HFFc6 (cell line): ENCODE measurements around the gene CYP4F8. TPM values are rescaled to one million over a fixed set of nuclear protein-coding genes. Genes with fewer than 3 reads are reported as not detected.
"Not testable (repeated sequence)": the region's sequence is repeated elsewhere in the genome, so short reads cannot be mapped to it uniquely, and the experiment has no call there.

ENCODE experiments used
- DNase-seq: peaks from one replicate; pipeline ENCODE4 v3.0.0-alpha.2; 2018
- H3K27ac Mint-ChIP-seq: 2 replicates; pipeline ENCODE4 v1.8.0; 2020; ENCODE audit warnings: mild to moderate bottlenecking, mixed read lengths
- H3K27me3 Mint-ChIP-seq: 2 replicates; pipeline ENCODE4 v1.8.0; 2021; ENCODE audit warnings: mild to moderate bottlenecking, moderate library complexity, mixed read lengths; ENCODE audit not compliant: insufficient read depth
- H3K36me3 Mint-ChIP-seq: 2 replicates; pipeline ENCODE4 v1.8.0; 2021; ENCODE audit warnings: low read depth, mixed read lengths
- H3K4me1 Mint-ChIP-seq: 2 replicates; pipeline ENCODE4 v1.8.0; 2020; ENCODE audit warnings: low read depth, mixed read lengths
- H3K4me3 Mint-ChIP-seq: 2 replicates; pipeline ENCODE4 v1.8.0; 2020; ENCODE audit warnings: mild to moderate bottlenecking, moderate library complexity, mixed read lengths
- H3K9me3 Mint-ChIP-seq: 2 replicates; pipeline ENCODE4 v1.8.0; 2020; ENCODE audit warnings: mild to moderate bottlenecking, mixed read lengths
- total RNA-seq, 6 experiments: library from RNA; stranded (reverse); fragmentation: NEBNext Ultra II Directional; extraction: Animal tissue kit (Norgen Biotek cat#: 25700); gene quantifications; 2 replicates in 1 of 6; 3 replicates in 5 of 6; pipeline ENCODE4 v1.2.3, GENCODE V29; 2021
- TF ChIP-seq, protein P1 (sequence below): fragments of 200-600 bp; sonication (generic); IDR thresholded peaks from 2 replicates; pipeline ENCODE4 v1.5.0; 2021; ENCODE audit warnings: antibody characterized with exemption, mild to moderate bottlenecking

The CYP4F8 gene
- total RNA-seq, 6 experiments from 2014 or later: not detected

DNA sequence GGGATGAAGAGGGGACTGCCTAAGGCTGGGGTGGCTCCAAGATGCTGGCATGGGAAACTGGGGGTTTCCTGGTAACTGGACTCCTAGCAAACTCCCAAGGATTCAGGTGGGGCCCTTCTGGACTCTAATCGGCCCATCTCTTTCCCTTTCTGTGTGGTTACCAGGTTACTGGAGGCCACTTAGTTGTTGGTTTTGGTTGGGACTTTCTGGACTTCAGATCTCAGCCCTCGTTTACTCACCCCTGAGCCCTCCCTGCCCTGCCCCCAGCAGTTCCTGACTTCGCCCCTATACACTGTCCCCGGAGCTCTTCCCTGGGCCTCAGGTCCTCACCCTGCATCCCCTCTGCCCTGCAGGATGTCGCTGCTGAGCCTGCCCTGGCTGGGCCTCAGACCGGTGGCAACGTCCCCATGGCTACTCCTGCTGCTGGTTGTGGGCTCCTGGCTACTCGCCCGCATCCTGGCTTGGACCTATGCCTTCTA is 58.2 kb downstream of the CYP4F8 start:
- DNase-seq: no peak
- H3K9me3 Mint-ChIP-seq: peaks cover 33% of the 10 kb centered on the region
- peaks cover 1% of the 10 kb centered on the region; the same call in 1 of the 2 replicates for H3K27me3 Mint-ChIP-seq
- TF ChIP-seq, protein P1, sequence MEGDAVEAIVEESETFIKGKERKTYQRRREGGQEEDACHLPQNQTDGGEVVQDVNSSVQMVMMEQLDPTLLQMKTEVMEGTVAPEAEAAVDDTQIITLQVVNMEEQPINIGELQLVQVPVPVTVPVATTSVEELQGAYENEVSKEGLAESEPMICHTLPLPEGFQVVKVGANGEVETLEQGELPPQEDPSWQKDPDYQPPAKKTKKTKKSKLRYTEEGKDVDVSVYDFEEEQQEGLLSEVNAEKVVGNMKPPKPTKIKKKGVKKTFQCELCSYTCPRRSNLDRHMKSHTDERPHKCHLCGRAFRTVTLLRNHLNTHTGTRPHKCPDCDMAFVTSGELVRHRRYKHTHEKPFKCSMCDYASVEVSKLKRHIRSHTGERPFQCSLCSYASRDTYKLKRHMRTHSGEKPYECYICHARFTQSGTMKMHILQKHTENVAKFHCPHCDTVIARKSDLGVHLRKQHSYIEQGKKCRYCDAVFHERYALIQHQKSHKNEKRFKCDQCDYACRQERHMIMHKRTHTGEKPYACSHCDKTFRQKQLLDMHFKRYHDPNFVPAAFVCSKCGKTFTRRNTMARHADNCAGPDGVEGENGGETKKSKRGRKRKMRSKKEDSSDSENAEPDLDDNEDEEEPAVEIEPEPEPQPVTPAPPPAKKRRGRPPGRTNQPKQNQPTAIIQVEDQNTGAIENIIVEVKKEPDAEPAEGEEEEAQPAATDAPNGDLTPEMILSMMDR: no peak
- peaks cover 8% of the 10 kb centered on the region for H3K36me3 Mint-ChIP-seq
- H3K4me1 Mint-ChIP-seq: no peaks in the 10 kb centered on the region
- no peak overlapping the region for H3K4me3 Mint-ChIP-seq
- no peak overlapping the region for H3K27ac Mint-ChIP-seq

DNA sequence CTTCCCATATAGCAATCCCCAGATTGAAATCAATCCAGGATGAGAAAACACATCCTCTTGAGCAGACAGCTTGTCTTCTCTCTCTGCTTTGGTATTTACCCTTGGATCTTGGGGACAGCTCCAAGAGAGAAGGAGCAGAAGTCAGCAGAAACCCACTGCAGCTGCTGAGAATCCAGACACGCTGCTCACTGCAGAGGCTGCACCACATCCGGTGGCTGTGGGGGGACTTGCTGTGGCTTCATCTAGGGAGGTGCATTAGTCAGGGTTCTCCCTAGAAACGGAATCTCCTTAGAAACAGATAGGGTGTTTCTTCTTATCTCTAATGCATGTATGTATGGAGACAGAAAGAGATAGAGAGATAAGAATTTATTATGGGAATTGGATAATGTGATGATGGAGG is 60.5 kb downstream of the CYP4F8 start:
- Mint-ChIP-seq H3K4me1 (no peaks in the 10 kb centered on the region), H3K27me3 (peaks cover 1% of the 10 kb centered on the region; the same call in 1 of the 2 replicates), H3K4me3 (no peak overlapping the region), H3K36me3 (peaks cover 8% of the 10 kb centered on the region), H3K27ac (no peak overlapping the region), H3K9me3 (peaks cover 45% of the 10 kb centered on the region)
- TF ChIP-seq, protein P1: no peak
- no peak for DNase-seq

DNA sequence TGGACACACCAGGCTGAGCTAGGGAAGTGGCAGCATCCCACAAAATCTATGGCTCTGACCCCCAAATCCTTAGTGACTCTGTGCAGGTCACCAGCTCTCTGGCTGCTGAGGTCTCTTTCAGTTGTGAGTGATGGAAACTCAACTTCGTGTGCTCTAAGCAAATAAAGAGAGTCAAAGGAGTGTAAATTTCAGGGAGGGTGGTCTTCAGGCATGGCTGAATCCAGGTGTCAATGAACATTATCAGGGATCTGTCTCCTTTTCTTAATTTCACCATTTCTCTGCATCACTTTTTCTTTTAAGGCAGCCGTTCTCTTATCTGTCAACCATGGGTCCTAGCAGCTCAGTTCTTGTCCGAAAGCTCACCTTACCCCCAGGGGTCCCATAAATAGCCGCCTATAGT is 64.1 kb downstream of the CYP4F8 start:
- DNase-seq: no peak
- TF ChIP-seq, protein P1: no peak
- peaks cover 1% of the 10 kb centered on the region; the same call in 1 of the 2 replicates for H3K27me3 Mint-ChIP-seq
- no peaks in the 10 kb centered on the region for H3K4me1 Mint-ChIP-seq
- peaks cover 75% of the 10 kb centered on the region for H3K9me3 Mint-ChIP-seq
- H3K27ac Mint-ChIP-seq: no peak overlapping the region
- H3K4me3 Mint-ChIP-seq: no peak overlapping the region
- H3K36me3 Mint-ChIP-seq: peaks cover 8% of the 10 kb centered on the region

DNA sequence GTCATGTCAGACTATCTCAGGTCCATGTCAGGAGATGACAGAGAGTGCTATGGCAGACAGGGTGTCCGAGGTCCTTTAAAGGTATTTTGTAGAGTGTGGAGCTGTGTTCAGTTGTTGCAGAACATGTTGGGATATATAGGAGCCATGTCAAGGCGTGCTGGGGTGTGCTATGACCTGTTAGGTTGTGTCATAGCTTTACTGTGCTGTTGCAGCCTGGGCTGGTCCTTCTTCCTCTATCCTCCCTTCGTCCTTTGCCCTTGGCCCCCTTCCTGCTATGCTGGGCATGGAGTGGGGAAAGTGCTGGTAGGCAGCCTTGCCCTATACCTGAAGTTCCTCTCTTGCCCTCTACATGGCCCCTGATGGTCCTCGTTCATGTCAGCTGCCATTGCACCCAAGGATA is 64.8 kb downstream of the CYP4F8 start:
- Mint-ChIP-seq H3K36me3 (peaks cover 13% of the 10 kb centered on the region), H3K9me3 (peaks cover 73% of the 10 kb centered on the region)
- H3K4me1 Mint-ChIP-seq: not testable (repeated sequence)

More for the DNA sequence above, 64.8 kb downstream of the CYP4F8 start:
- H3K27me3 Mint-ChIP-seq, H3K27ac Mint-ChIP-seq, DNase-seq, H3K4me3 Mint-ChIP-seq: not testable (repeated sequence)

Other genes with a start within 250 kb of the CYP4F8 start
- gene AKAP8, start 235.4 kb upstream of the CYP4F8 start, total RNA-seq: 10 to 100 TPM; 22.8 to 31.2 (median 29.6) TPM
- 10 to 100 TPM; 49.4 to 54.4 (median 52.0) TPM for gene AKAP8L, start 196.2 kb upstream of the CYP4F8 start, total RNA-seq
- gene WIZ, start 165.3 kb upstream of the CYP4F8 start, total RNA-seq: 10 to 100 TPM; 39.3 to 54.3 (median 43.1) TPM
- not detected for gene RASAL3, start 150.7 kb upstream of the CYP4F8 start, total RNA-seq
- gene PGLYRP2, start 135.7 kb upstream of the CYP4F8 start, total RNA-seq: not detected
- gene CYP4F22, start 106.7 kb upstream of the CYP4F8 start, total RNA-seq: not detected
- not detected for gene CYP4F3, start 25.7 kb downstream of the CYP4F8 start, total RNA-seq
- not detected for gene CYP4F12, start 57.9 kb downstream of the CYP4F8 start, total RNA-seq
- not detected for gene OR10H2, start 112.8 kb downstream of the CYP4F8 start, total RNA-seq
- not detected for gene OR10H3, start 122.8 kb downstream of the CYP4F8 start, total RNA-seq
- not detected for gene OR10H5, start 172.4 kb downstream of the CYP4F8 start, total RNA-seq
- gene OR10H1, start 200.4 kb downstream of the CYP4F8 start, total RNA-seq: not detected